Activated CD8-positive, alpha-beta memory T cell treated with anti-CD3 and anti-CD28 coated beads, Interleukin-2, amount 50 U/mL, for 1 hour (primary cell): ENCODE results near the gene TMEM175.

Experiments
- DNase-seq: peaks from one replicate; pipeline ENCODE4 v3.0.0-alpha.2; 2020; ENCODE audit errors: extremely low read depth

The TMEM175 gene

GRCh38 chr4:1003271-1004070, 71.2 kb downstream of the TMEM175 start:
- no peak for DNase-seq

GRCh38 chr4:1004071-1004418, 71.8 kb downstream of the TMEM175 start:
- no peak for DNase-seq

DNA sequence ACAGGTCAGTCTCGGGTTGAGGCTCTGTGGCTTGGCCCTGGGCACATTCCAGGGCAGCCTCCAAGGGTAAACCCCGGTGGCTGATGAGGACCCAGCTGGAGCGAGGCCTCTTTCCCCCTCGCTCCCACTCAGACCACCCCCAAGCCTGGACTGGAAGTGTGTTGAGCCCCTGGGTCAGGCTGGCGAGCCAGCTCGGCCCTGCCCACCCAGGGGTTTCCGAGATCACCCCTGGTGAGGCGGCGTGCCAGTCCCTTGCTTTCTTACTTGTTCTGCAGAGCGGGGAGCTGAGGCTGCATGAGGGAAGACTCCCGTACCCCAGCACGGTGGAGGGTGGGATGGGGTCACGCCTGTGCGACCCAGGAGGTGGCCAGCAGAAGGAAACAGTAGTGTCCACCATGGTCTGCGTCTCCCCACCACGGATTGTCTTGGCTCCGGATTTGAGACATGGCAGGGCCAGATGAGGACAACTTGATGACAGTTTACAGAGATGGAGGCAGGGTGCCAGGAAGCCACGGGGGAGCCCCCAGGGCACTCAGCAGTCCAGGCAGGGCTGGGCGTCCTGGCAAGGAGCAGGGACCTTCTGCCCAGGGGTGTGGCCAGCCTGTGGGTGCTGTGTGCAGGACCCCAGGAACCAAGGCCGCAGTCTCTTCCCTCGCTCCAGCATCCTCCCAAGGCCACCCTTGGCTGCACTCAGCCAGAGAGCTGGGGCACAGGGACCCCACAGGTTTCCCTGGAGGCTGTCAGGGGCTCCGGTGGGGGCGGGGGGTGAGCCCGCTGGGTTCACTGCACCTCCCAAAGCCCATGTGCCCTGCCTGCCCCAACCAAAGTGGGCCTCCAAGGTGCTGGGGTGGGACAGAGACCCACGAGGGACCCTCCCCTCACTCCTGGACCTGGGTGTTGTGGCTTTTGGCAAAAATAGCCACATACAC, 72.6 kb downstream of the TMEM175 start:
- DNase-seq, result no peak

DNA sequence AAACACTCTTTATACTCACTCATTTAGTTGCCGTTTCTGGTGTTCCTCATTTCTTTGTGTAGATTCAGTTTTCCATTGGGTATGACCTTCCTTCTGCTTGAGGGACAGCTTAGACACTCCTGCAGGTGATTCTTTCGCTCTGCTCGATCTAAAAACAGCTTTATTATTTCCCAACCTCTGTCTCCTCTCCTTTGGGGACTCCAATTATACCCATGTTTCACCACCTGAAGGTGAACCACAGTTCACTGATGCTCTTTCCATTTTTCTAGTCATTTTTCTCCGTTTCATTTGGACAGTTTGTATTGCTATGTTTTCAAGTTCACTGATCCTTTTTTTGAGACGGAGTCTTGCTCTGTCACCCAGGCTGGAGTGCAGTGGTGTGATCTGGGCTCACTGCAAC, 74.6 kb downstream of the TMEM175 start:
- DNase-seq, result no peak
